HEK293 (cell line): Measurements from ENCODE around the gene SFRP5.

Source experiments
- CTCF ChIA-PET: fragments of 350-600 bp; formaldehyde crosslinking; extraction: SDS; loops from one replicate; lab custom pipeline; 2021; ENCODE audit warnings: antibody characterized with exemption; lab: Yijun Ruan, JAX
- POLR2A ChIA-PET: fragments of 300-600 bp; formaldehyde crosslinking; extraction: SDS; loops from one replicate; lab custom pipeline; 2020; ENCODE audit warnings: antibody characterized with exemption, inconsistent platforms; lab: Yijun Ruan, JAX
- H3K27ac ChIP-seq: fragments of 200-500 bp; sonication (Bioruptor generic); 2 replicates; pipeline ENCODE4 v1.5.1; 2014; ENCODE audit warnings: low read depth, low read length, control low read depth, inconsistent platforms; ENCODE audit errors: extremely low read depth
- H3K36me3 ChIP-seq, 2 experiments: fragments of 200-500 bp in 1 of 2; sonication (Bioruptor generic) in 1 of 2; 1 replicate in 1 of 2; 2 replicates in 1 of 2; pipeline ENCODE4 v1.5.1; 2014 to 2017; ENCODE audit warnings: inconsistent platforms in 2 of 2, low read length in 2 of 2; ENCODE audit not compliant: control insufficient read depth in 2 of 2, insufficient read depth in 1 of 2
- H3K4me1 ChIP-seq: fragments of 200-500 bp; sonication (Bioruptor generic); 2 replicates; pipeline ENCODE4 v1.5.1; 2014; ENCODE audit warnings: mild to moderate bottlenecking, low read length, inconsistent platforms; ENCODE audit not compliant: control insufficient read depth, insufficient read depth
- H3K4me3 ChIP-seq: 2 replicates; pipeline ENCODE4 v1.5.1; 2011; ENCODE audit warnings: low read depth, mild to moderate bottlenecking, control low read depth, low read length, moderate library complexity
- H3K9me3 ChIP-seq: fragments of 200-500 bp; sonication (Bioruptor generic); 2 replicates; pipeline ENCODE4 v1.5.1; 2014; ENCODE audit warnings: low read depth, low read length, inconsistent platforms; ENCODE audit not compliant: control insufficient read depth, insufficient read depth
- GLIS1 ChIP-seq: fragments of 450-650 bp; formaldehyde crosslinking; IDR thresholded peaks from 2 replicates; pipeline ENCODE4 v1.5.1; 2016; ENCODE audit warnings: missing biosample characterization, missing genetic modification characterization
- MEIS1 ChIP-seq: sonication (generic); formaldehyde crosslinking; IDR thresholded peaks from 2 replicates; pipeline ENCODE4 v1.8.1; 2022; ENCODE audit warnings: missing genetic modification reagents, mild to moderate bottlenecking, borderline replicate concordance
- SCRT1 ChIP-seq: fragments of 450-650 bp; formaldehyde crosslinking; IDR thresholded peaks from 2 replicates; pipeline ENCODE4 v1.5.1; 2016; ENCODE audit warnings: missing biosample characterization, missing genetic modification characterization, borderline replicate concordance
- SP7 ChIP-seq: fragments of 450-650 bp; formaldehyde crosslinking; IDR thresholded peaks from 2 replicates; pipeline ENCODE4 v1.5.1; 2016; ENCODE audit warnings: missing biosample characterization, missing genetic modification characterization
- TCF7L2 ChIP-seq: IDR thresholded peaks from 2 replicates; pipeline ENCODE4 v1.6.1; 2011; ENCODE audit warnings: low read depth, mild to moderate bottlenecking, inconsistent platforms, low read length, moderate library complexity, borderline replicate concordance
- WT1 ChIP-seq: fragments of 450-650 bp; formaldehyde crosslinking; IDR thresholded peaks from 2 replicates; pipeline ENCODE4 v1.5.1; 2016; ENCODE audit warnings: missing biosample characterization, missing genetic modification characterization
- ZEB2 ChIP-seq: fragments of 450-650 bp; formaldehyde crosslinking; IDR thresholded peaks from 2 replicates; pipeline ENCODE4 v1.5.1; 2016; ENCODE audit warnings: missing biosample characterization, missing genetic modification characterization
- ZFP3 ChIP-seq: fragments of 450-650 bp; formaldehyde crosslinking; IDR thresholded peaks from 2 replicates; pipeline ENCODE4 v1.5.1; 2016; ENCODE audit warnings: low read depth, missing biosample characterization, missing genetic modification characterization
- ZFP69B ChIP-seq: fragments of 450-650 bp; formaldehyde crosslinking; IDR thresholded peaks from 2 replicates; pipeline ENCODE4 v1.5.1; 2016; ENCODE audit warnings: missing biosample characterization, missing genetic modification characterization
- ZNF138 ChIP-seq: fragments of 450-650 bp; formaldehyde crosslinking; IDR thresholded peaks from 2 replicates; pipeline ENCODE4 v1.5.1; 2016; ENCODE audit warnings: missing biosample characterization, missing genetic modification characterization, borderline replicate concordance
- ZNF184 ChIP-seq: fragments of 450-650 bp; IDR thresholded peaks from 2 replicates; pipeline ENCODE4 v1.5.1; 2018; ENCODE audit warnings: missing biosample characterization, mild to moderate bottlenecking, missing genetic modification characterization
- ZNF341 ChIP-seq: fragments of 450-650 bp; formaldehyde crosslinking; IDR thresholded peaks from 2 replicates; pipeline ENCODE4; 2016; ENCODE audit warnings: low read depth, missing biosample characterization, missing genetic modification characterization
- ZNF473 ChIP-seq: fragments of 450-650 bp; formaldehyde crosslinking; IDR thresholded peaks from 2 replicates; pipeline ENCODE4 v1.5.1; 2017; ENCODE audit warnings: missing biosample characterization, missing genetic modification characterization
- ZNF692 ChIP-seq: fragments of 450-650 bp; formaldehyde crosslinking; IDR thresholded peaks from 2 replicates; pipeline ENCODE4 v1.5.1; 2016; ENCODE audit warnings: missing biosample characterization, missing genetic modification characterization
- ZNF776 ChIP-seq: fragments of 450-650 bp; formaldehyde crosslinking; IDR thresholded peaks from 2 replicates; pipeline ENCODE4 v1.5.0; 2017; ENCODE audit warnings: missing biosample characterization, missing genetic modification characterization, borderline replicate concordance
- ZSCAN30 ChIP-seq: fragments of 450-650 bp; IDR thresholded peaks from 2 replicates; pipeline ENCODE4 v1.5.1; 2018; ENCODE audit warnings: missing biosample characterization, mild to moderate bottlenecking, missing genetic modification characterization, moderate library complexity
- TF ChIP-seq, protein P1 (sequence below): fragments of 450-650 bp; formaldehyde crosslinking; IDR thresholded peaks from 2 replicates; pipeline ENCODE4 v1.5.1; 2016; ENCODE audit warnings: missing biosample characterization, missing genetic modification characterization
- TF ChIP-seq, protein P2 (sequence below): fragments of 450-650 bp; IDR thresholded peaks from 2 replicates; pipeline ENCODE4 v1.5.1; 2018; ENCODE audit warnings: missing biosample characterization, missing genetic modification characterization

SFRP5 gene

GRCh38 chr10:97724341-97724941 is 47.4 kb downstream of the SFRP5 start (continued):
- TF ChIP-seq WT1: 0 out of 2 replicates have a peak, but pooled peaks have one; percentile 26
- TF ChIP-seq ZEB2: 0 out of 2 replicates have a peak, but pooled peaks have one; percentile 17
- TF ChIP-seq ZFP3 (tag by site-specific recombination): no peak
- no peak for TF ChIP-seq MEIS1
- TF ChIP-seq, protein P1, sequence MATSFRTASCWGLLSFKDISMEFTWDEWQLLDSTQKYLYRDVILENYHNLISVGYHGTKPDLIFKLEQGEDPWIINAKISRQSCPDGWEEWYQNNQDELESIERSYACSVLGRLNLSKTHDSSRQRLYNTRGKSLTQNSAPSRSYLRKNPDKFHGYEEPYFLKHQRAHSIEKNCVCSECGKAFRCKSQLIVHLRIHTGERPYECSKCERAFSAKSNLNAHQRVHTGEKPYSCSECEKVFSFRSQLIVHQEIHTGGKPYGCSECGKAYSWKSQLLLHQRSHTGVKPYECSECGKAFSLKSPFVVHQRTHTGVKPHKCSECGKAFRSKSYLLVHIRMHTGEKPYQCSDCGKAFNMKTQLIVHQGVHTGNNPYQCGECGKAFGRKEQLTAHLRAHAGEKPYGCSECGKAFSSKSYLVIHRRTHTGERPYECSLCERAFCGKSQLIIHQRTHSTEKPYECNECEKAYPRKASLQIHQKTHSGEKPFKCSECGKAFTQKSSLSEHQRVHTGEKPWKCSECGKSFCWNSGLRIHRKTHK (tag by site-specific recombination): no peak
- TF ChIP-seq ZNF184 (tag by site-specific recombination): no peak
- no peak for TF ChIP-seq GLIS1 (tag by site-specific recombination)
- TF ChIP-seq ZNF138 (tag by site-specific recombination): no peak
- TF ChIP-seq, all 188 proteins: peak for 7

GRCh38 chr10:97723001-97723400 is 48.8 kb downstream of the SFRP5 start:
- ChIA-PET CTCF (interaction anchor here (0.5 to 15.2 kb wide), 3 partner anchors 9 to 316 kb away, joined by 4 to 487 read pairs (median 10); partner anchors contain the start of gene MARVELD1), POLR2A (interaction anchor here (2.2 to 2.3 kb wide), 2 partner anchors 9 to 14 kb away, joined by 6 to 16 read pairs; partner anchors contain the start of genes MARVELD1 and ZFYVE27)
- Histone ChIP-seq H3K36me3 (peaks cover 0 to 4% of the 10 kb centered on the region in 2 experiments; a peak in 2 of 3 replicates), H3K4me1 (peaks cover 8% of the 10 kb centered on the region; the same call in 1 of the 2 replicates), H3K4me3 (no peak overlapping the region), H3K9me3 (no peaks in the 10 kb centered on the region), H3K27ac (no peak overlapping the region)
- TF ChIP-seq, protein P2, sequence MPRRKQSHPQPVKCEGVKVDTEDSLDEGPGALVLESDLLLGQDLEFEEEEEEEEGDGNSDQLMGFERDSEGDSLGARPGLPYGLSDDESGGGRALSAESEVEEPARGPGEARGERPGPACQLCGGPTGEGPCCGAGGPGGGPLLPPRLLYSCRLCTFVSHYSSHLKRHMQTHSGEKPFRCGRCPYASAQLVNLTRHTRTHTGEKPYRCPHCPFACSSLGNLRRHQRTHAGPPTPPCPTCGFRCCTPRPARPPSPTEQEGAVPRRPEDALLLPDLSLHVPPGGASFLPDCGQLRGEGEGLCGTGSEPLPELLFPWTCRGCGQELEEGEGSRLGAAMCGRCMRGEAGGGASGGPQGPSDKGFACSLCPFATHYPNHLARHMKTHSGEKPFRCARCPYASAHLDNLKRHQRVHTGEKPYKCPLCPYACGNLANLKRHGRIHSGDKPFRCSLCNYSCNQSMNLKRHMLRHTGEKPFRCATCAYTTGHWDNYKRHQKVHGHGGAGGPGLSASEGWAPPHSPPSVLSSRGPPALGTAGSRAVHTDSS (tag by site-specific recombination): no peak
- no peak for TF ChIP-seq SCRT1
- TF ChIP-seq ZNF776: no peak
- TF ChIP-seq TCF7L2: no peak
- no peak for TF ChIP-seq ZNF473 (tag by site-specific recombination)

GRCh38 chr10:97721871-97722780 is 49.7 kb downstream of the SFRP5 start:
- TF ChIP-seq ZNF692 (tag by site-specific recombination): peak; percentile 53; the same call in 1 of the 2 replicates
- peak; percentile 44; the same call in 1 of the 2 replicates for TF ChIP-seq ZFP69B (tag by site-specific recombination)
- no peak for TF ChIP-seq ZSCAN30 (tag by site-specific recombination)
- peak; percentile 43; the same call in 1 of the 2 replicates for TF ChIP-seq SP7 (tag by site-specific recombination)
- peak; percentile 72 for TF ChIP-seq ZNF341 (tag by site-specific recombination)
- TF ChIP-seq, all 188 proteins: peak for 4
- Histone ChIP-seq H3K27ac (no peak overlapping the region), H3K9me3 (no peaks in the 10 kb centered on the region), H3K4me3 (no peak overlapping the region), H3K4me1 (peaks cover 8% of the 10 kb centered on the region; the same call in 1 of the 2 replicates), H3K36me3 (peaks cover 0 to 13% of the 10 kb centered on the region in 2 experiments; a peak in 2 of 3 replicates)
- CTCF ChIA-PET: interaction anchor here (0.7 to 15.2 kb wide), 3 partner anchors 10 to 35 kb away, joined by 3 to 487 read pairs (median 10); partner anchors contain the start of gene MARVELD1
- POLR2A ChIA-PET: no interaction called here
